Gastrocnemius medialis (tissue), 4 donors: ENCODE data around the gene AP4E1. TPM values are rescaled to one million over a fixed set of nuclear protein-coding genes. Genes with fewer than 3 reads are reported as not detected.
"Not testable (repeated sequence)": the region's sequence is repeated elsewhere in the genome, so short reads cannot be mapped to it uniquely, and the experiment has no call there.

Experiments
- ATAC-seq, 2 donors: fragments of 150-250 bp; one replicate each; pipeline ENCODE4 v1.9.1; 2016
- DNase-seq, 2 donors: peaks; one replicate each; pipeline ENCODE4 v3.0.0-alpha.2; 2019
- H3K27ac ChIP-seq, 4 donors: fragments of 200-600 bp; sonication (generic); 1 replicate in 1 of 4; 2 replicates in 3 of 4; pipeline ENCODE4 v1.5.1; 2016 to 2018; ENCODE audit warnings: mild to moderate bottlenecking in 2 of 4, moderate library complexity in 1 of 4
- H3K27me3 ChIP-seq, 3 donors: fragments of 200-600 bp; sonication (generic) in 2 of 3; 1 replicate in 1 of 3; 2 replicates in 2 of 3; pipeline versions ENCODE4 v1.5.1 to v1.6.0; 2016 to 2019; ENCODE audit warnings: mild to moderate bottlenecking in 1 of 3, moderate library complexity in 1 of 3
- H3K36me3 ChIP-seq, 2 donors: fragments of 200-600 bp; sonication (generic) in 1 of 2; one replicate each; pipeline ENCODE4 v1.5.1; 2017 to 2018
- H3K4me1 ChIP-seq, 2 donors: fragments of 200-600 bp; sonication (generic) in 1 of 2; one replicate each; pipeline ENCODE4 v1.5.1; 2016 to 2017; ENCODE audit warnings: mild to moderate bottlenecking in 2 of 2
- H3K4me3 ChIP-seq, 4 donors: fragments of 200-600 bp; sonication (generic) in 3 of 4; 1 replicate in 1 of 4; 2 replicates in 3 of 4; pipeline ENCODE4 v1.5.1; 2016 to 2019; ENCODE audit warnings: mild to moderate bottlenecking in 2 of 4
- H3K9me3 ChIP-seq, 3 donors: fragments of 200-600 bp; sonication (generic) in 2 of 3; 1 replicate in 1 of 3; 2 replicates in 2 of 3; pipeline ENCODE4 v1.5.1; 2016 to 2019
- POLR2A ChIP-seq, 2 donors: fragments of 450-650 bp; IDR thresholded peaks; one replicate each; pipeline ENCODE4 v1.6.1; 2017; ENCODE audit warnings: antibody characterized with exemption in 2 of 2, mild to moderate bottlenecking in 2 of 2, moderate library complexity in 2 of 2
- in situ Hi-C, 4 donors: fragments of 200-750 bp; cut with MboI; loops; one replicate each; pipeline versions ENCODE4 v1.15.0 to v1.8.0; 2017; ENCODE audit warnings: low sequenced_read_pairs in 4 of 4
- intact Hi-C: fragments of 100-400 bp; cut with DNase I; formaldehyde crosslinking; loops from one replicate; pipeline ENCODE4 v1.15.1; 2023; ENCODE audit warnings: low total_unique reads
- total RNA-seq, 4 donors: library from RNA; depleted of rRNA; stranded (reverse); fragments of >200 nt; gene quantifications; one replicate each; pipeline versions ENCODE4 v1.1.0 to v1.2.3, GENCODE V29; 2016
- TF ChIP-seq, protein P1 (sequence below), 5 experiments: fragments of 450-650 bp in 3 of 5; fragments of 200-600 bp in 2 of 5; sonication (generic) in 2 of 5; IDR thresholded peaks in 4 of 5; conservative IDR thresholded peaks in 1 of 5; 1 replicate in 4 of 5; 2 replicates in 1 of 5; pipeline ENCODE4 v1.5.1; 2016 to 2019; ENCODE audit warnings: antibody characterized with exemption in 5 of 5, mild to moderate bottlenecking in 3 of 5, moderate library complexity in 3 of 5

The AP4E1 gene
- total RNA-seq, 4 donors from 2014 or later: 11.6 to 14.0 (median 13.4) TPM

DNA sequence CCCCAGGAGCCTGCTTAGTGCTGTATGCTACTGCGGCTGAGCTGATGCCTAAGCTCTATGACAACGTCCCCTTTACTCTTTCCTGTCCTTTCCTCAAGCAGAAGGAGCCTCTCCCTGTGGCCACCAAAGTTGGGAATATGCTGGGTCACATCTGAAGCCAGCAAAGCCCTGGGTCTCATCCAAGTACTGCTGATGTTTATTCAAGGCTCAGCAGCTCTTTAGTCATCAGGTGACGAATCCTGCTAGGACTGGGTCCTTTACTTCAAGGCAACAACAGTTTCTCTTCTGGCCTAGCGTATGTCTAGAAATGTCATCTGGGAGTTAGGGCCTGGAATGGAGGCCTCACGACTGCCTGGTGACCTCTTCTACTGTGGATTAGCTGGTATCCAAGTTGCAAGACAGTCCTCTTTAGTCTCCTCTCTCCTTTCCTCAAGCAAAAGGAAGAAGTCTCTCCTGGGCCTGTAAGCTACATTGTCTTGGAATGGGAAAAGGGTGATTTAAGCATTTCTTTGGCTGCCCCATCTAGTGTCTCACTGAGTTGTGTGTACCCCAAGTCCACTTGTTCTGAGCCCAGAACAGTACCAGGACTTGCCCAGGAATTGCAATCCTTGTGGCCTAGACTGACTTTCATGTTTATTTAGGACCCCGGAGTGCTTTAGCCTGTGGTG is 122.3 kb downstream of the AP4E1 start:
- TF ChIP-seq, protein P1, sequence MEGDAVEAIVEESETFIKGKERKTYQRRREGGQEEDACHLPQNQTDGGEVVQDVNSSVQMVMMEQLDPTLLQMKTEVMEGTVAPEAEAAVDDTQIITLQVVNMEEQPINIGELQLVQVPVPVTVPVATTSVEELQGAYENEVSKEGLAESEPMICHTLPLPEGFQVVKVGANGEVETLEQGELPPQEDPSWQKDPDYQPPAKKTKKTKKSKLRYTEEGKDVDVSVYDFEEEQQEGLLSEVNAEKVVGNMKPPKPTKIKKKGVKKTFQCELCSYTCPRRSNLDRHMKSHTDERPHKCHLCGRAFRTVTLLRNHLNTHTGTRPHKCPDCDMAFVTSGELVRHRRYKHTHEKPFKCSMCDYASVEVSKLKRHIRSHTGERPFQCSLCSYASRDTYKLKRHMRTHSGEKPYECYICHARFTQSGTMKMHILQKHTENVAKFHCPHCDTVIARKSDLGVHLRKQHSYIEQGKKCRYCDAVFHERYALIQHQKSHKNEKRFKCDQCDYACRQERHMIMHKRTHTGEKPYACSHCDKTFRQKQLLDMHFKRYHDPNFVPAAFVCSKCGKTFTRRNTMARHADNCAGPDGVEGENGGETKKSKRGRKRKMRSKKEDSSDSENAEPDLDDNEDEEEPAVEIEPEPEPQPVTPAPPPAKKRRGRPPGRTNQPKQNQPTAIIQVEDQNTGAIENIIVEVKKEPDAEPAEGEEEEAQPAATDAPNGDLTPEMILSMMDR (IDR thresholded peaks at IDR 0.05 in 4 of 5, conservative IDR thresholded peaks at IDR 0.05 in 1 of 5): no peak
- TF ChIP-seq POLR2A (IDR thresholded peaks at IDR 0.05): no peak
- no peak overlapping the region for H3K4me3 ChIP-seq
- in situ Hi-C loops (no loop called here), intact Hi-C loops (no loop called here)
- H3K4me1 ChIP-seq: no peaks in the 10 kb centered on the region
- no peaks in the 10 kb centered on the region for H3K36me3 ChIP-seq
- ATAC-seq (peak in 1 of 2 donors; percentile 65), DNase-seq (no peak)
- no peak overlapping the region for H3K27ac ChIP-seq
- no peaks in the 10 kb centered on the region for H3K27me3 ChIP-seq
- no peaks in the 10 kb centered on the region for H3K9me3 ChIP-seq

DNA sequence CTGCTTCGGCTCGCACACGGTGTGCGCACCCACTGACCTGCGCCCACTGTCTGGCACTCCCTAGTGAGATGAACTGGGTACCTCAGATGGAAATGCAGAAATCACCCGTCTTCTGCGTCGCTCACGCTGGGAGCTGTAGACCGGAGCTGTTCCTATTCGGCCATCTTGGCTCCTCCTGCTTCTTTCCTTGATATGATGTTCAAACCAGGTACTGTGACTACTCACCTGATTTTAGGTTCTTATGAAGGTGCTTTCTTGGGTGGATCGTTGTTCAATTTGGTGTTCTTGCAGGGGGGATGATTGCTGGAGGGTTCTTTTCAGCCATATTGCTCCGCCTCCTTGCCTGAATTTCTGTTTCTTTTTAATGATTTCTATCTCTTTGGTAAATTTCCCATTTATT is 129.0 kb downstream of the AP4E1 start:
- ATAC-seq, H3K4me1 ChIP-seq, H3K4me3 ChIP-seq, H3K27me3 ChIP-seq, DNase-seq, in situ Hi-C loops, H3K36me3 ChIP-seq, H3K27ac ChIP-seq, H3K9me3 ChIP-seq, intact Hi-C loops: not testable (repeated sequence)

DNA sequence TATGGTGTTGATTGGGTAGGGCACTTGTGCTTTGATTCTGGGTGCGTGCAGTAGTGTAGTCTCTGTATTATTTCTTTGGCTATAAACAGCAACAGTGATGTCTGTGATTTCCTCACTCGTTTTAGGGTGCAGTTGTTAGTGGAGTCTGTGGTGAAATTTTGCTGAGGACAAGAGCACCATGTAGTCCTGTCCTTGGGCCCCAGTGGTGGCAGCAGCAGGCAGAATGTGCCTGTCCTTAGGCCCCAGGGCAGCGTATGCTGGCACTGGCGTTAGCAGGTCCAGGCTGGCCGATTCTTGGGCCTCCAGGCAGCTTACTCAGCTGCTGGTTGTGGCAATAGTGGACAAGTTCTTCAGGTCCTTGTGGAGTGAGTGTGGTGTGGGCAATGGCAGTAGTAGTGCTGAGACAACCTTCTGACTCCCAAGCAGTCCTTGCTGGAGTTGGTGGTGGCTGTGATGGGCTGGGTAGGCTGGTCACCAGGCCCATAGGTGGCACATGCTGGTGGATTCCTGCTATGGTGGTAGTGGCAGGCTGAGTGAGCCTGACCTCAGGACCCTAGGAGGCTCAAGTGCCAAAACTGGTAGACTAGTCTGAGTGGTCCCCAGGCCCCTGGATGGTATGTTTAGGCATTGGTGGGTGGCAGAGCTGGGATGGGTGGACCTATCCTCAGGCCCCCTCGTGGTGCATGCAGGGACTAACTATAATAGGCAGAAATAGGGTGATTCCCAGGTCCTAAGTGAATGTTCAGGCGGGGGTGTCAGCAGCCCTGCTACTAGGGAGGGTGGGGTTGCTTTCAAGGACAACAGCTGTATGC is 129.9 kb downstream of the AP4E1 start:
- H3K27me3 ChIP-seq: no peaks in the 10 kb centered on the region
- no peak overlapping the region for H3K27ac ChIP-seq
- no peak for TF ChIP-seq POLR2A (IDR thresholded peaks at IDR 0.05)
- in situ Hi-C loops: no loop called here
- DNase-seq (no peak), ATAC-seq (no peak)
- H3K4me1 ChIP-seq: no peaks in the 10 kb centered on the region
- intact Hi-C loops: no loop called here
- no peaks in the 10 kb centered on the region for H3K9me3 ChIP-seq
- H3K36me3 ChIP-seq: no peaks in the 10 kb centered on the region
- no peak overlapping the region for H3K4me3 ChIP-seq

DNA sequence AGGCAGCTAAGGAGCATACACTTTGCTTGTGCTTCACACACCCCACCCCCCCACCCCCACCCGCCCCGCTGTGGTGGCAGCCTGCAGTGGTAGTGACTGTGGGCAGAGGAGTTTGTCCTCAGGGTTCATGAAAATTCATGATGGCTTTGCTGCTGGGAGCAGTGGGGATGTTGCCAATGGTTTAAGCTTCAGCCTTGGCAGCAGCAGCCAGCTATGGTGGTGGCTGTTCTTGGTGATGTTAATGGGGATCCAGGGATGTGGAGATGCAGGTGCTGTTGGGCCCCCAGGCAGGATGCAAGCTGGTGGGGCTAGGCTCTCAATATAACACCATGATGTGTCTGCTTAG is 130.5 kb downstream of the AP4E1 start:
- in situ Hi-C loops (no loop called here), intact Hi-C loops (no loop called here)
- DNase-seq (no peak), ATAC-seq (no peak)
- Histone ChIP-seq H3K36me3 (no peaks in the 10 kb centered on the region), H3K27ac (no peak overlapping the region), H3K27me3 (no peaks in the 10 kb centered on the region), H3K4me1 (no peaks in the 10 kb centered on the region), H3K4me3 (no peak overlapping the region), H3K9me3 (no peaks in the 10 kb centered on the region)
- TF ChIP-seq, protein P1 (IDR thresholded peaks at IDR 0.05 in 4 of 5, conservative IDR thresholded peaks at IDR 0.05 in 1 of 5): no peak
- TF ChIP-seq POLR2A (IDR thresholded peaks at IDR 0.05): no peak

DNA sequence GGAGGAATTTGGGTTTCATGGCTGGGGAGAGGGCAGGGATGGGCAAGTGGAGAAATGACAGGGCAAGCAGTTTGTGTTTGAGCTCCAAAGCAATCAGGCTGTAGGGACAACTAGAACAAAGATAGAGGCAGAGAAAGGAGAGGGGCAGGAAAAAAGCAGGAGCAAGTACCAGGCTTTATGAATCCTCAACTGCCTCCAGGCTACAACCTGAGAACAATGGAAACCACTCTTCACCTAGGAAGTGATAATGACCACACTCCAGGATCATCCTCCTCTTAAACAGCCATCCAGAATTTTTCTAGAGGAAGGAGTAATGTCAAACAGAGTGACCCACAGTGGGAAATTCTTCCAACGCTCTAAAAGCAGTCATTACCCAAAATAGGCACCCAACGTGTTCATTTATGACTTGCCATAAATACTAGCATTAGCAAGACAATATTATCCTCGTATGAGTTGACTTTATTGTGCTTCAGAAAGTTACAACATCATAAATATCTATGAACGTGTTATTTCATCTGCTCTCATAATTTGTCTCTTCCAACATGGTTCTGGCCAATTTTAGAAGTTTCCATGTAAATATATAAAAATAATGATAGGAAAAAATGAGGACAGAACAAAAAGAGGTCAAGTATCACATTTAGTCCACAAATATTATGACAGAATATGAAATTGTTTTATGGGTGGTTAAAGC is 135.7 kb downstream of the AP4E1 start:
- no peaks in the 10 kb centered on the region for H3K36me3 ChIP-seq
- no peak overlapping the region for H3K27ac ChIP-seq
- H3K27me3 ChIP-seq: no peaks in the 10 kb centered on the region
- intact Hi-C loops: no loop called here
- no peaks in the 10 kb centered on the region for H3K9me3 ChIP-seq
- H3K4me1 ChIP-seq: no peaks in the 10 kb centered on the region
- ATAC-seq (no peak), DNase-seq (no peak)
- no peak overlapping the region for H3K4me3 ChIP-seq
- in situ Hi-C loops: no loop called here
- TF ChIP-seq, protein P1 (IDR thresholded peaks at IDR 0.05 in 4 of 5, conservative IDR thresholded peaks at IDR 0.05 in 1 of 5): no peak
- no peak for TF ChIP-seq POLR2A (IDR thresholded peaks at IDR 0.05)
